WTC11 (cell line): ENCODE results near the gene PHLDB2. TPM values are rescaled to one million over a fixed set of nuclear protein-coding genes. Genes with fewer than 3 reads are reported as not detected.

Source experiments
- ATAC-seq: fragments of 200-7000 bp; cut with Tn5 transposase; 2 replicates; pipeline ENCODE4 v1.10.0; 2021; ENCODE audit warnings: mild to moderate bottlenecking, moderate library complexity
- CTCF ChIA-PET: fragments of 300-600 bp; sonication (Branson Sonifier 250); formaldehyde crosslinking; loops from one replicate; lab custom pipeline; 2021; ENCODE audit warnings: antibody characterized with exemption; lab: Charles Lee
- POLR2A ChIA-PET: fragments of 350-600 bp; sonication (Branson Sonifier 250); formaldehyde crosslinking; loops from one replicate; lab custom pipeline; 2021; ENCODE audit warnings: antibody characterized with exemption; lab: Charles Lee
- DNase-seq: peaks from one replicate; pipeline ENCODE4 v3.0.0; 2021; ENCODE audit warnings: low spot score
- H3K27ac Mint-ChIP-seq: 2 replicates; pipeline ENCODE4 v1.8.0; 2021; ENCODE audit warnings: mixed read lengths
- H3K27me3 Mint-ChIP-seq: 2 replicates; pipeline ENCODE4 v1.8.0; 2021; ENCODE audit warnings: low read depth, mild to moderate bottlenecking, moderate library complexity, mixed read lengths
- H3K36me3 Mint-ChIP-seq: 2 replicates; pipeline ENCODE4 v1.8.0; 2021; ENCODE audit warnings: mixed read lengths
- H3K4me1 Mint-ChIP-seq: 2 replicates; pipeline ENCODE4 v1.8.0; 2022; ENCODE audit warnings: mixed read lengths
- H3K4me3 Mint-ChIP-seq: 2 replicates; pipeline ENCODE4 v1.8.0; 2021; ENCODE audit warnings: mild to moderate bottlenecking, moderate library complexity, mixed read lengths
- H3K9me3 Mint-ChIP-seq: 2 replicates; pipeline ENCODE4 v1.8.0; 2021; ENCODE audit warnings: mixed read lengths
- ATF3 ChIP-seq: sonication (generic); formaldehyde crosslinking; conservative IDR thresholded peaks from 2 replicates; pipeline ENCODE4 v1.8.1; 2022; ENCODE audit warnings: mild to moderate bottlenecking, missing genetic modification reagents
- ATF6 ChIP-seq: sonication (generic); formaldehyde crosslinking; IDR thresholded peaks from 2 replicates; pipeline ENCODE4 v1.8.1; 2023; ENCODE audit warnings: mild to moderate bottlenecking, missing genetic modification reagents
- CREM ChIP-seq: sonication (generic); formaldehyde crosslinking; IDR thresholded peaks from 2 replicates; pipeline ENCODE4 v1.8.1; 2022; ENCODE audit warnings: mild to moderate bottlenecking, missing genetic modification reagents, moderate library complexity
- E2F4 ChIP-seq: sonication (generic); formaldehyde crosslinking; IDR thresholded peaks from 2 replicates; pipeline ENCODE4 v1.8.1; 2022; ENCODE audit warnings: low read depth, mild to moderate bottlenecking, moderate library complexity, missing genetic modification reagents, borderline replicate concordance
- E2F5 ChIP-seq: sonication (generic); formaldehyde crosslinking; IDR thresholded peaks from 2 replicates; pipeline ENCODE4 v1.8.1; 2022; ENCODE audit warnings: mild to moderate bottlenecking, moderate library complexity, missing genetic modification reagents
- FOXK1 ChIP-seq: sonication (generic); formaldehyde crosslinking; IDR thresholded peaks from 2 replicates; pipeline ENCODE4 v1.8.0; 2022; ENCODE audit warnings: mild to moderate bottlenecking, moderate library complexity, missing genetic modification reagents
- RORB ChIP-seq: fragments of 250-450 bp; sonication (Bioruptor Pico); IDR thresholded peaks from 2 replicates; pipeline ENCODE4 v1.9.0; 2021; ENCODE audit warnings: mild to moderate bottlenecking
- TEAD1 ChIP-seq: sonication (generic); formaldehyde crosslinking; IDR thresholded peaks from 2 replicates; pipeline ENCODE4 v1.8.0; 2022; ENCODE audit warnings: mild to moderate bottlenecking, missing genetic modification reagents
- TEAD4 ChIP-seq: sonication (generic); formaldehyde crosslinking; IDR thresholded peaks from 2 replicates; pipeline ENCODE4 v1.8.0; 2022; ENCODE audit warnings: mild to moderate bottlenecking, missing genetic modification reagents
- USF1 ChIP-seq: sonication (generic); formaldehyde crosslinking; IDR thresholded peaks from 2 replicates; pipeline ENCODE4 v1.8.0; 2022; ENCODE audit warnings: mild to moderate bottlenecking, missing genetic modification reagents
- ZNF416 ChIP-seq: fragments of 250-450 bp; sonication (Bioruptor Pico); IDR thresholded peaks from 2 replicates; pipeline ENCODE4 v1.9.0; 2021; ENCODE audit warnings: mild to moderate bottlenecking, inconsistent platforms
- total RNA-seq: library from RNA; stranded (reverse); gene quantifications from 3 replicates; pipeline ENCODE4 v1.2.3, GENCODE V29; 2021
- TF ChIP-seq, protein P1 (sequence below): fragments of 250-450 bp; sonication (Bioruptor Pico); IDR thresholded peaks from 2 replicates; pipeline ENCODE4 v1.9.0; 2021; ENCODE audit warnings: moderate library complexity, mild to moderate bottlenecking, inconsistent platforms, borderline replicate concordance
- TF ChIP-seq, protein P2 (sequence below): sonication (generic); formaldehyde crosslinking; IDR thresholded peaks from 2 replicates; pipeline ENCODE4 v1.8.0; 2022; ENCODE audit warnings: missing genetic modification reagents

PHLDB2 gene
- total RNA-seq, 1 experiment from 2014 or later: 40.3 TPM

DNA sequence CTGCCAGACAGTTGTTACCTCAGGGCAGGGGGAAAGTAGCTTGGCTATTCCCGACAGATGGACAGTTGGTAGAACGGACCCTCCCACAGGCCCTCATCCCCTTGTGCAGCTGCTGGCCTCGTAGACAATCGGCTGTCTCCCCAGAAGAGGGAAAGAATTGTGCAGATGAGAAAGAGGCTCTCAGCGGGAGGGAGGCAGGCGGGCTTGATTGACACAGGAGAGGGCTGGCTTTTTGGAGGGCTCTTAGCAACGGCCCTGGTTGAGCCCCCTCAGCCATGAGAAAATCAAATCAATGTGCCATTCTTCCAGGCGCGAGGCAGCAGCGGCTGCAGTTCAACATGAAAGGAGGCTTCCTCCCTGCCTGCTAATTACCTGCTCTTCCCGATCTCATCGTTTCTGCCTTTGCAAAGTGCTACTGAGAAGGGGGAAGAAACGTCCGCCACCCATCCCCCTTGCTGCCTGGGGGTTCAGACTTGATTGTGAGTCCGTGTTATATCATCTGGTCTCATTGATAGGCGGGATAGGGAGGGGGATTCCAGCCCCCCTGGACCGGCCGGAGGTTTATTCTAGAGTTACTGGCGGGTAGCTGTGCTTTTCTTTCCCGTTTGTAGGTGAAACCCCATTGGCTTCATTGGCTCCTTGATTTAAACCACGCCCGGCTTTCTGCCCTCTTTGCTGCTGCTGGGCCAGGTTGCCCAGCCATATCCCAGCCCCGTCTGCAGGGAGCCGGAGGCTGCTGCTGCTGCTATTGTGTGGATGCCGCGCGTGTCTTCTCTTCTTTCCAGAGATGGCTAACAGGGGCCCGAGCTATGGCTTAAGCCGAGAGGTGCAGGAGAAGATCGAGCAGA, 139.8 kb downstream of the PHLDB2 start, which contains the start of gene TAGLN3 (continued):
- TF ChIP-seq, protein P1, sequence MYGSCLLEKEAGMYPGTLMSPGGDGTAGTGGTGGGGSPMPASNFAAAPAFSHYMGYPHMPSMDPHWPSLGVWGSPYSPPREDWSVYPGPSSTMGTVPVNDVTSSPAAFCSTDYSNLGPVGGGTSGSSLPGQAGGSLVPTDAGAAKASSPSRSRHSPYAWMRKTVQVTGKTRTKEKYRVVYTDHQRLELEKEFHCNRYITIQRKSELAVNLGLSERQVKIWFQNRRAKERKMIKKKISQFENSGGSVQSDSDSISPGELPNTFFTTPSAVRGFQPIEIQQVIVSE (CRISPR knock-in tag): no peak
- TF ChIP-seq ZNF416 (CRISPR knock-in tag): no peak
- TF ChIP-seq, all 79 proteins: peak for 2

- H3K27me3 Mint-ChIP-seq: peaks cover 69% of the 10 kb centered on the region
- DNase-seq: no peak
- peak overlapping the region; percentile 90 for H3K4me3 Mint-ChIP-seq
- H3K36me3 Mint-ChIP-seq: no peaks in the 10 kb centered on the region
- POLR2A ChIA-PET: interaction anchor here (1.0 to 2.2 kb wide), 5 partner anchors 8 to 21 kb away, joined by 3 to 7 read pairs (median 5); partner anchors contain the start of gene ABHD10
- TF ChIP-seq E2F4 (CRISPR knock-in tag) (no peak), E2F5 (0 out of 2 replicates have a peak, but pooled peaks have one; percentile 32), TEAD1 (no peak), USF1 (CRISPR knock-in tag) (no peak)
- TF ChIP-seq, protein P2, sequence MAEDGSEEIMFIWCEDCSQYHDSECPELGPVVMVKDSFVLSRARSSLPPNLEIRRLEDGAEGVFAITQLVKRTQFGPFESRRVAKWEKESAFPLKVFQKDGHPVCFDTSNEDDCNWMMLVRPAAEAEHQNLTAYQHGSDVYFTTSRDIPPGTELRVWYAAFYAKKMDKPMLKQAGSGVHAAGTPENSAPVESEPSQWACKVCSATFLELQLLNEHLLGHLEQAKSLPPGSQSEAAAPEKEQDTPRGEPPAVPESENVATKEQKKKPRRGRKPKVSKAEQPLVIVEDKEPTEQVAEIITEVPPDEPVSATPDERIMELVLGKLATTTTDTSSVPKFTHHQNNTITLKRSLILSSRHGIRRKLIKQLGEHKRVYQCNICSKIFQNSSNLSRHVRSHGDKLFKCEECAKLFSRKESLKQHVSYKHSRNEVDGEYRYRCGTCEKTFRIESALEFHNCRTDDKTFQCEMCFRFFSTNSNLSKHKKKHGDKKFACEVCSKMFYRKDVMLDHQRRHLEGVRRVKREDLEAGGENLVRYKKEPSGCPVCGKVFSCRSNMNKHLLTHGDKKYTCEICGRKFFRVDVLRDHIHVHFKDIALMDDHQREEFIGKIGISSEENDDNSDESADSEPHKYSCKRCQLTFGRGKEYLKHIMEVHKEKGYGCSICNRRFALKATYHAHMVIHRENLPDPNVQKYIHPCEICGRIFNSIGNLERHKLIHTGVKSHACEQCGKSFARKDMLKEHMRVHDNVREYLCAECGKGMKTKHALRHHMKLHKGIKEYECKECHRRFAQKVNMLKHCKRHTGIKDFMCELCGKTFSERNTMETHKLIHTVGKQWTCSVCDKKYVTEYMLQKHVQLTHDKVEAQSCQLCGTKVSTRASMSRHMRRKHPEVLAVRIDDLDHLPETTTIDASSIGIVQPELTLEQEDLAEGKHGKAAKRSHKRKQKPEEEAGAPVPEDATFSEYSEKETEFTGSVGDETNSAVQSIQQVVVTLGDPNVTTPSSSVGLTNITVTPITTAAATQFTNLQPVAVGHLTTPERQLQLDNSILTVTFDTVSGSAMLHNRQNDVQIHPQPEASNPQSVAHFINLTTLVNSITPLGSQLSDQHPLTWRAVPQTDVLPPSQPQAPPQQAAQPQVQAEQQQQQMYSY: peak; percentile 47
- TF ChIP-seq, all 79 proteins: peak for 2
- Mint-ChIP-seq H3K9me3 (no peaks in the 10 kb centered on the region), H3K27ac (no peak overlapping the region), H3K4me1 (peaks cover 21% of the 10 kb centered on the region)
- CTCF ChIA-PET: interaction anchor here (0.6 to 5.0 kb wide), 11 partner anchors 8 to 331 kb away, joined by 3 to 95 read pairs (median 3); partner anchors contain the start of gene ABHD10
- peak; percentile 20 for ATAC-seq
These were observed 140.6 kb downstream of the PHLDB2 start for GRCh38 chr3:111999484-112000324.

DNA sequence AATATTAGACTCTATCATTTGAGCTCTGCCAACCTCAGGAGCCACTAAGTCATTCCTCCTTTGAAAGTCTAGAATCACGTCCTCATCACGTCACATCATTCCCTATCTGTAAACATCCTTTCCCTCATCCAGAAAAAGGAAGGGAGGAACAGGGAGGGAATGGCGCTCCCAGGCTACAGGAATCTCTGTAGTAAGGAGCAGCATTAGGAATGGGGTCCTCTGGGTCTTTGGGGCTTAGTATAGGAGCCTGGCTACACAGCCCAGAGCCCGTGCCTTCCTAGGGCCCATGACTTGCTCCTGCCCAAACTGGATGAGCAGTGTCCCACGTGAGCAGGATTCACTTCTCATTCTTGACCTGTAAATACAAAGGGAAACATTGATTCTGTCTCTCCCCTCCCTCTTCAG, 141.3 kb downstream of the PHLDB2 start:
- ATAC-seq: no peak
- H3K27me3 Mint-ChIP-seq: peaks cover 69% of the 10 kb centered on the region
- TF ChIP-seq ATF6 (CRISPR knock-in tag): no peak
- TF ChIP-seq ZNF416 (CRISPR knock-in tag): no peak
- TF ChIP-seq ATF3: no peak
- no peak for TF ChIP-seq TEAD4 (CRISPR knock-in tag)
- TF ChIP-seq FOXK1: no peak
- TF ChIP-seq RORB (CRISPR knock-in tag): no peak
- TF ChIP-seq CREM (CRISPR knock-in tag): no peak
- H3K4me3 Mint-ChIP-seq: peak overlapping the region; percentile 90
- H3K9me3 Mint-ChIP-seq: no peaks in the 10 kb centered on the region
- H3K27ac Mint-ChIP-seq: no peak overlapping the region
- CTCF ChIA-PET: interaction anchor here (0.6 to 5.0 kb wide), 6 partner anchors 11 to 140 kb away, joined by 3 to 95 read pairs (median 8); no protein-coding TSS in a partner anchor
- no peak for DNase-seq
- POLR2A ChIA-PET: interaction anchor here (1.0 to 2.1 kb wide), 2 partner anchors 7 to 22 kb away, joined by 3 to 7 read pairs; partner anchors contain the start of gene ABHD10
- peaks cover 21% of the 10 kb centered on the region for H3K4me1 Mint-ChIP-seq
- peaks cover 3% of the 10 kb centered on the region; the same call in 1 of the 2 replicates for H3K36me3 Mint-ChIP-seq
